Naive B cell (primary cell): Measurements from ENCODE around the gene ZFPL1. TPM values are rescaled to one million over a fixed set of nuclear protein-coding genes. Genes with fewer than 3 reads are reported as not detected.

ENCODE experiments used
- ATAC-seq, 2 donors: fragments of 150-1000 bp; cut with Tn5 transposase; 2 replicates each; pipeline ENCODE4 v1.10.0; 2021; ENCODE audit warnings: low read depth in 2 of 2, mild to moderate bottlenecking in 2 of 2, moderate library complexity in 2 of 2
- DNase-seq: peaks from one replicate; pipeline ENCODE4 v3.0.0; 2022
- H3K27ac Mint-ChIP-seq, 6 donors: one replicate each; pipeline ENCODE4 v1.8.0; 2020 to 2022; ENCODE audit warnings: mild to moderate bottlenecking in 6 of 6, mixed read lengths in 6 of 6, moderate library complexity in 5 of 6, inconsistent platforms in 2 of 6
- H3K27me3 Mint-ChIP-seq, 3 donors: one replicate each; pipeline ENCODE4 v1.8.0; 2021 to 2022; ENCODE audit warnings: mixed read lengths in 3 of 3, mild to moderate bottlenecking in 1 of 3
- H3K36me3 Mint-ChIP-seq, 2 donors: one replicate each; pipeline ENCODE4 v1.8.0; 2020 to 2022; ENCODE audit warnings: mixed read lengths in 2 of 2, inconsistent platforms in 1 of 2, mild to moderate bottlenecking in 1 of 2
- H3K4me1 Mint-ChIP-seq, 3 donors: one replicate each; pipeline ENCODE4 v1.8.0; 2020 to 2022; ENCODE audit warnings: mixed read lengths in 3 of 3, inconsistent platforms in 1 of 3, mild to moderate bottlenecking in 1 of 3, moderate library complexity in 1 of 3
- H3K4me3 Mint-ChIP-seq, 8 donors: one replicate each; pipeline ENCODE4 v1.8.0; 2020 to 2022; ENCODE audit warnings: mild to moderate bottlenecking in 8 of 8, mixed read lengths in 8 of 8, moderate library complexity in 8 of 8, inconsistent platforms in 2 of 8
- H3K9me3 Mint-ChIP-seq, 7 donors: one replicate each; pipeline ENCODE4 v1.8.0; 2020 to 2022; ENCODE audit warnings: mixed read lengths in 7 of 7, mild to moderate bottlenecking in 5 of 7, inconsistent platforms in 2 of 7, moderate library complexity in 1 of 7
- polyA plus RNA-seq, 6 donors: library from polyadenylated mRNA; unstranded; fragments of 300-500 nt; fragmentation: Illumina TruSeq; gene quantifications; one replicate each; pipeline ENCODE4 v1.2.3, GENCODE V29; 2021; ENCODE audit warnings: low read depth in 6 of 6

Gene ZFPL1
- polyA plus RNA-seq, 6 donors from 2014 or later: 30.0 to 37.4 (median 35.0) TPM

DNA sequence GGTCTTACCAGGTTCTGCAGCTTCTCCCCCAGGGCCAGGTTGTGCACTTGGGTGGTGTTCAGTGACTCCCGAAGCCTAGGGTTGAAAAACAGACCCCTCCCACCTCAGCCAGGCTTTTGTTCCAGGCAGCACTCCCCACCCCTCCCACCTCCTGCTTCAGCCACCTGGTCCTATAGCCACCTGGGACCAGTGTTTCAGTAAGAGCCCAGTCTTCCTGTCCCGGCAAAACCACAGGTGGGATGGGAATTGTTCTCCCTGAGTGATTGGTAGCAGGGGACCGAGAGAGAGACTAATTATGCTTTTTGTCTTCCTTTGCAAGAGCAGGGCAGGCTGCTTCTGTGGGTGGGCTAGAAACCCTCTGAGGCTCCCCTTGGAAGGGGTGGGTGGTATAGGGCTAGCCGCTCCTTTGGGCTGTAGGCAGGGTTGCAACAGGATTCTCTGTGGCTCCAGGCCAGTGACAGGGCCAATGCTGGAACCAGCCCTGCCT, 17.2 kb upstream of the ZFPL1 start:
- no peaks in the 10 kb centered on the region for H3K9me3 Mint-ChIP-seq
- ATAC-seq (no peak), DNase-seq (no peak)
- no peak overlapping the region for H3K4me3 Mint-ChIP-seq
- peaks cover 5 to 9% (median 6%) of the 10 kb centered on the region in 3 donors for H3K4me1 Mint-ChIP-seq
- H3K27ac Mint-ChIP-seq: no peak overlapping the region
- H3K36me3 Mint-ChIP-seq: no peaks in the 10 kb centered on the region
- peaks cover 0 to 6% (median 0%) of the 10 kb centered on the region in 3 donors for H3K27me3 Mint-ChIP-seq

DNA sequence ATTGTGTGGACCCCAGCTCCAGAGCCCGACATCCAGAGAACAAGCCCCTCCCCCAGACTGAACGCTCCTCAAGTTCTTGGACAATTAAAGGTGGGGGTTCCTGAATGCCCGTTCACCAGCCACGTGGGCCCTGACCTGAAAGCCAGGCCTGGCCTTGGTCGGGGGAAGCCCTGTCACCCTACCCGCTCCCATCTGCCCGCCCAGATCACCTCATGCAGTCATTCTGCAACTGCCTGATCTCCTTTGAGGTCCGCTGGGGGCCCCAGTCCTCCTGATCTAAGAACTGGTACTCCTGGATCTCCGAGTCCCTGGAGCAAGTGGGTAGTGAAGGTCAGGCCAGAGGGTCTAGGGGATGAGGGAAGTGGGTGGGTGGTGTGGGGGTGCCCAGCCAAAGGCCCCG, 16.6 kb upstream of the ZFPL1 start:
- ATAC-seq: no peak
- Mint-ChIP-seq H3K36me3 (no peaks in the 10 kb centered on the region), H3K4me3 (peak overlapping the region in 1 of 8 donors; percentile 15), H3K27ac (no peak overlapping the region), H3K4me1 (peaks cover under 1 to 5% (median 3%) of the 10 kb centered on the region in 3 donors), H3K9me3 (no peaks in the 10 kb centered on the region), H3K27me3 (peaks cover 0 to 6% (median 0%) of the 10 kb centered on the region in 3 donors)
- DNase-seq: no peak

DNA sequence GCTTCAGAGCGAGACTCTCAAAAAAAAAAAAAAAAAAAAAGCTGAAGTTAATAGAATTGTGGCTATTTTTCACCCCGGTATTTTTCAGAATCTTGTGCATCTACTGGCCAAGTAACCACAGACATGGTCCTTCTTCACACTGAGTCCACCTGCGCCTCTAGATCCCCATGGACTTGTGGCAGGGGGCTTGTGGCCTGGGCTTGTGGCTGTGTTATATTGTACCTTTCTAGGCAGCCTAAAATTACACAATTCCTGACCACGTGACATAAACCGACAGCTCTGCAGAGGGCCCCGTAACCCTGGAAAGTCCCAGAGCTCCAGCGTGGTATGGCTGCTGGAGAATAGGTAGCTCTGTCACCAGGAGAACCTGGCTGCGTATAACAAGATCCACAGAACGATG, 14.8 kb upstream of the ZFPL1 start:
- ATAC-seq (no peak), DNase-seq (no peak)
- Mint-ChIP-seq H3K4me3 (no peak overlapping the region), H3K4me1 (peaks cover 0 to 1% (median 0%) of the 10 kb centered on the region in 3 donors), H3K36me3 (no peaks in the 10 kb centered on the region), H3K27ac (no peak overlapping the region), H3K9me3 (no peaks in the 10 kb centered on the region), H3K27me3 (no peaks in the 10 kb centered on the region)

DNA sequence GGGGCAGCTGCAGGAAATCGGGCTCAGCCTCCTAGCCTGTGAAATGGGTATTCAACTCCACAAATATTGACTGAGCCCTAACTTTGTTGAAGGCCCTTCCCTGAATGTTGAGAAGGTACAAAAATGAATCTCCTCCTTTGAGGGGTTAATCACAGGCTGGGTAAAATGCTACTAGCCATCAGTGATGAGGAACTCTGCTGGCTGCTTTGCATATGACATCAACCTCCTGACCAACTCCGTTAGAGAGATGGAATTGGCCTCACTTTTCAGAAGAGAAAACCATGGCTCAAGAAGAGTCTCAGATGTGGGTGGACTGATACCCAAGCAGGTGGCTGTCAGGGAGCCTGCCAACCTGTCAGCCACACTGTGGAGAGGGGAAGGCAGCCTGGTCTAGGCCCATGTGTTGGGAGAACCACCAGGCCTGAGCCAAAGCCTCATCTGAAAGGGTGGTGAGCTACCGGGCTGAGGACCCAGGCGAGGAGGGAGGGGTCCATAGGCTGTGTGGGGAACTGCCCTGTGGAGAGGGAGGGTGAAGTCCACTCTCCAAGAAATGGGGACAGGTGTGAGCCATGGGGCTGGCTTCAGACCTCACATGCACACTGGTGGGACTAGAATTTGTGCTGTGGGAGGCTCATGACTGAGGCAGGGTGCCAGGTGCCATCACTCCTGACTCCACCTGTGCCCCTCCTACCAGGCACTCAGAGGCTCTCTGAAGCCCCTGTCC, 12.0 kb upstream of the ZFPL1 start:
- H3K4me1 Mint-ChIP-seq: peaks cover 0 to 1% (median 0%) of the 10 kb centered on the region in 3 donors
- H3K27me3 Mint-ChIP-seq: no peaks in the 10 kb centered on the region
- H3K36me3 Mint-ChIP-seq: no peaks in the 10 kb centered on the region
- peak in 1 of 2 donors; percentile 30 for ATAC-seq
- no peak for DNase-seq
- no peaks in the 10 kb centered on the region for H3K9me3 Mint-ChIP-seq
- H3K4me3 Mint-ChIP-seq: no peak overlapping the region
- H3K27ac Mint-ChIP-seq: peak overlapping the region in 1 of 6 donors; percentile 78

DNA sequence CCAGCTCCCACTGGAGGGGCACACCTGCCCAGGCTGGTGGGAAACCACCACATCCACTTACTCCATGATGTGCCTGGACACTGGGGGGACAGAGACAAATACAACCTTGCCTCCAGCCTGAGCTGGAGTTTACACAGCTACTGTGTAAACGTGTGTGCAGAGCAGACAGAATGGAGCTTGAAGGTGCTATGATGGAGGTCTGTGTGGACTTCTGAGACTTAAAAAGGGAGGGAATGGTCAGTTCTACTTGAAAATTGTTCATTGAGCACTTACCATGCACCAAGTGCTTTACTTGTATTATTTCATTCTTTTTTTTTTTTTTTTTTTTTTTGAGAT, 11.4 kb upstream of the ZFPL1 start:
- no peaks in the 10 kb centered on the region for H3K36me3 Mint-ChIP-seq
- ATAC-seq (no peak), DNase-seq (no peak)
- H3K4me3 Mint-ChIP-seq: no peak overlapping the region
- no peaks in the 10 kb centered on the region for H3K9me3 Mint-ChIP-seq
- H3K4me1 Mint-ChIP-seq: peaks cover 0 to 1% (median 0%) of the 10 kb centered on the region in 3 donors
- no peak overlapping the region for H3K27ac Mint-ChIP-seq
- H3K27me3 Mint-ChIP-seq: no peaks in the 10 kb centered on the region

DNA sequence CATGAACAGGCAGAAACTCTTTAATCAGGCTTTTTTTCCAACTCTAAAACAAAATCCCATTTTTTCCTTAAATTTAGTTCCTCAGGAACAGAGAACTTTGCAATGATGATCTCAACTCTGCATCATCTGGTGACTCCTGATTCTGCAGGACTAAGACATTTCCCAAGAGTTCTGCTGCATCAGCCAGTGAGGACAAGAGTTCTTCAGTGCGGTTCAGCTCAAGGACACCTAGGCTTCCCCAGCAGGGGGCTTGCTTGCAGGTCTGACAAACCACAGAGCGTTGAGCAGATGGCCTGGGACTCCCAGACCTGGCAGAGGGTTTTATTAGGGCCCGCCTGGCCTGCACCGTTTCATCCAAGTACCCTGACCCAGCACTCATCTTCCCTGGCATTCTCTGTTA, 6.6 kb upstream of the ZFPL1 start:
- DNase-seq (no peak), ATAC-seq (no peak)
- Mint-ChIP-seq H3K9me3 (no peaks in the 10 kb centered on the region), H3K27ac (peak overlapping the region in 1 of 6 donors; percentile 10), H3K4me3 (no peak overlapping the region), H3K27me3 (no peaks in the 10 kb centered on the region), H3K36me3 (no peaks in the 10 kb centered on the region), H3K4me1 (peaks cover 5 to 16% (median 7%) of the 10 kb centered on the region in 3 donors)

DNA sequence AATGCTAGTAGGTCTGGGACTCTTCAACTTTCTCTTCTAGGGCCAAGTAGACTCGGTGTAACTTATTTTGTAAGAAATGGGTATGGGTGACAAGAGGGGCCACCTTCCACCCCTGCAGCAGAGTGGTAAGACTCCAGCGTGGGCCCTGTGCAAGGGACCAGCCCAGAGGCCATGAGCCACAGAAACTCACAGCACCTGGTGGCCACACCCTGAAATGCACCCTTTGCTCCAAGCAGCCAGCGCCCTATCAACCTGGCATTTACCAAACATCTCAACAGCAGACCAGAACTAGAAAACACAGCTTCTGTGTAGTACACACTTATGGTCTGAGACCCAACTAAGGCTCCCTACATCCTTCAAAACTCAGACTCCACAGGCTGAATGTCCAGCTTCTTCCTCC, 5.9 kb upstream of the ZFPL1 start:
- H3K36me3 Mint-ChIP-seq: no peaks in the 10 kb centered on the region
- ATAC-seq (peak; percentile 84 to 96), DNase-seq (peak; percentile 54)
- H3K27ac Mint-ChIP-seq: peak overlapping the region in 3 of 6 donors; percentile 9 to 66 (median 45)
- H3K27me3 Mint-ChIP-seq: no peaks in the 10 kb centered on the region
- peaks cover 9 to 17% (median 10%) of the 10 kb centered on the region in 3 donors for H3K4me1 Mint-ChIP-seq
- H3K4me3 Mint-ChIP-seq: peak overlapping the region in 1 of 8 donors; percentile 41
- no peaks in the 10 kb centered on the region for H3K9me3 Mint-ChIP-seq

DNA sequence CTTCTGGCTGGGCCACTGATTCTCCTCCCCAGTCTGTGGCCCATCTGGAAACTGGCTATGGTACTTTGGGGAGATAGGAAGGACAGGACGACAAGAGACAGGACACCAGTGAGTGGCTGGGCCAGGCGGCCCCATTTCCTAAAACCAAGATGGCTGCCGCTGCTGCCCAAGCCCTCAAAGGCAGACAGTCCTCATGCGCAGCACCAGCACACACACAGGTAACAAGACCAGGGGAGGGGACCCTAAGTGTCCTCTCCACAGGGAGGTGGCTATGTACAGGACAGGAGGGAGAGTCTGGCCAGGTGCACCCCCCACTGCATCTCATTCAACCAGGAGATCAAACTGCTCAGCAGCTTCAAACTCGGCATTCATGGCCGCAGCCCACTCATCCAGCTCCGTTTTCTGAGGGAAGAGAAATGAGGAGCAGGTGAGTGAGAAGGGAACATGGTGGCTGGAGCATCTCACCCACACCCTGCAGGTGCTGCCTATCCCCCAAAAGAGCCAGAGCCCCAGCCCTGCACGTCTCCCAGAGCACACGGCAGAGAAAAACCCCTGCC, 5.2 kb upstream of the ZFPL1 start:
- ATAC-seq (no peak), DNase-seq (no peak)
- H3K9me3 Mint-ChIP-seq: no peaks in the 10 kb centered on the region
- no peaks in the 10 kb centered on the region for H3K36me3 Mint-ChIP-seq
- H3K27ac Mint-ChIP-seq: peak overlapping the region in 3 of 6 donors; percentile 16 to 66 (median 45)
- no peaks in the 10 kb centered on the region for H3K27me3 Mint-ChIP-seq
- peaks cover 16 to 24% (median 17%) of the 10 kb centered on the region in 3 donors for H3K4me1 Mint-ChIP-seq
- H3K4me3 Mint-ChIP-seq: peak overlapping the region in 1 of 8 donors; percentile 29

DNA sequence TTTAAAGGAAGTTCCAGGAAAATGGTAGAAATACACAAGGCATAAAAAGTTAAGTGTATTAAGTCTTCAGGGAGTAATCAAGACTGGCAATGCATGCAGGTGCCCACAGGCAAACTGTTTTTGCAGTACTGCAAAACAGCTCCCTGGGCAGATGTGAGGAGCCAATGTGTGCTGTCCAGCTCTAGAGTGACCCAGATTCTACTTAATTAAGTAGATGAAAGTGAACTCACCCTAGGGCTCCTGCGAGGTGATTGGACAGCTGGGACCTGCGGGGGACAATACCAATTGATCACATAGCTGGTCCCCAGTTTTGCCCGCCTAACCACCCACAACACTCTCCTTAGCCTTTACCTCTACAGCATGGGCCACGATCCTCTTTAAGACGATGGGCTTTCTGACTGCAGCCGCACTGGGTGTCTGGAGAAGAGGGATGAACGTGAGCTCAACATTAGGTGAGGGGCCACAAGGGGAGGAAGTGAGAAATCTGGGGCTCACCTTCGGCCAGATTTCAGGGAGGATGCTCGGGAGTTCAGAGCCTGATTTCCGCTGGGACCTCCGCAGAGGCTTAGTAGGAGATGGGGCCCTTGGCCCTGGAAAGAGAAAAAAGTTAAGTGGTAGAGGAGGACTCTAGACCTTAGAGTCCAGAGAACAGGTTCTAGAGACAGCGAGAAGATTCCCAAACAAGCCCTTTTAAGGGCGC, 738 bp upstream of the ZFPL1 start:
- DNase-seq: no peak
- peaks cover 0 to 10% of the 10 kb centered on the region in 2 donors for H3K36me3 Mint-ChIP-seq
- peak overlapping the region; percentile 94 to 99 (median 96) for H3K4me3 Mint-ChIP-seq
- ATAC-seq: no peak
- H3K4me1 Mint-ChIP-seq: peaks cover 33 to 40% (median 37%) of the 10 kb centered on the region in 3 donors
- peak overlapping the region; percentile 94 to 99 (median 98) for H3K27ac Mint-ChIP-seq
- H3K9me3 Mint-ChIP-seq: no peaks in the 10 kb centered on the region
- H3K27me3 Mint-ChIP-seq: no peaks in the 10 kb centered on the region

DNA sequence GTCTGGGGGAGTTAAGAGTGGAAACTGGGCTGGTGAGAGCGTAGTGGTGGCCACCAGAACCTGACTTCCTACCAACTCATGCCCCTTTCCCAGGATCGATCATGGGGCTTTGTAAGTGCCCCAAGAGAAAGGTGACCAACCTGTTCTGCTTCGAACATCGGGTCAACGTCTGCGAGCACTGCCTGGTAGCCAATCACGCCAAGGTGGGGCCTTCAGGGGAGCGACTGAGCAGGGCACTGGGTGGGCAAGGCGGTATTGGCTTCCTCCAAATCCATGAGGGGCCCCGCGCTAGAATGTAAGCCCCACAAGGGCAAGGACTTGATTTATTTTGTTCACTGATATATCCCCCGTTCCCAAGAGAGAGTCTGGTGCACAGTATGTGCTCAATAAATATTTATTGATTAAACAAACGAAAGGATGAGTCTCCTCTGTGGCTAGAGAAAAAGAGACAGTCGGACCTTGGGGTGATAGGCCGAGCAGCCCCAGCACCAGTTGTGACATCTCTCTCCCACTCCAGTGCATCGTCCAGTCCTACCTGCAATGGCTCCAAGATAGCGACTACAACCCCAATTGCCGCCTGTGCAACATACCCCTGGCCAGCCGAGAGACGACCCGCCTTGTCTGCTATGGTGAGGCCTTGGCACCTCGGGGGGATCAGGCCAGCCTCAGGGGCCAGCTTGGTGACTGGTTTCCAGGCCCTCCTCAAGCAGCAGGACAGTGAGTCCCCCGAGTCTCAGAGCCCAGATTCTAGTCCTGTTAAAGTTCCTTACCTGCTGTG, 765 bp downstream of the ZFPL1 start:
- Mint-ChIP-seq H3K4me1 (peaks cover 34 to 42% (median 35%) of the 10 kb centered on the region in 3 donors), H3K36me3 (peaks cover 10 to 19% of the 10 kb centered on the region in 2 donors), H3K27me3 (no peaks in the 10 kb centered on the region), H3K27ac (peak overlapping the region; percentile 94 to 99 (median 98)), H3K4me3 (peak overlapping the region; percentile 94 to 99 (median 96)), H3K9me3 (no peaks in the 10 kb centered on the region)
- DNase-seq (no peak), ATAC-seq (peak; percentile 9 to 10)

DNA sequence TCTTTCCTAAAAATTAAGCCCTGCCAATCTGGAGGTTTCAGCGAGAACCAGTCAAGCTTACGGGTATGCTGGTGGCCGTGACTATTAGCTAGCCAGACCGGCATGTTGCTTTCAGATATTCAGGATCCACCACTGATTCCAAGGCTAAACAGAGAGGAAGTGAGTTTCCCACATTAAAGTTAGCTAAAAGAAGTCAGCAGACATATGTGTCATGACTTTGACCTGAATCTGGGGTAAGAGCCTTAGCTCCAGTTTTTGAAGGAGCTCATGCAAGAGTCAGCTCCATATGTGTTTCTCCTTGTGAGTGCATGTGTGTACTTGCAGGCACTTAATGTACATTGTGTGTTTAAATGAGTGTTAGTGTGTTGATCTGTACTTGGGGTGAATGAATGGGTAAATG, 1.4 kb downstream of the ZFPL1 start:
- Mint-ChIP-seq H3K27me3 (no peaks in the 10 kb centered on the region), H3K27ac (peak overlapping the region in 5 of 6 donors; percentile 4 to 99 (median 69)), H3K4me3 (peak overlapping the region; percentile 94 to 99 (median 96)), H3K9me3 (no peaks in the 10 kb centered on the region), H3K36me3 (peaks cover 10 to 19% of the 10 kb centered on the region in 2 donors), H3K4me1 (peaks cover 34 to 42% (median 35%) of the 10 kb centered on the region in 3 donors)
- DNase-seq (no peak), ATAC-seq (no peak)

DNA sequence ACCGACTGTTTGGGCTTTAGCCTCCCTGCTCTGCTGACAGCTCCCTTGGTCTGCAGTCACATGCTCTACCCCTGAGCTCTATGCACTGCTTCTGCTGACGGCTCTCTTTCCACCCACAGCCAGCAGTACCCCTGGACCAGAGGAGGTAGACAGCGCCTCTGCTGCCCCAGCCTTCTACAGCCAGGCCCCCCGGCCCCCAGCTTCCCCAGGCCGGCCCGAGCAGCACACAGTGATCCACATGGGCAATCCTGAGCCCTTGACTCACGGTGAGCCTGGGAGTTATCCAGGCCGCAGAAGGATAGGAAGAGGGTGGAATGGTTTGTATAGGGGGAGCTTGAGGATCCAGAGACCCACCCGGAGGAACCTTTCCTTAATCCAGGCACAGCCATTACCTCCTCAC, 2.8 kb downstream of the ZFPL1 start:
- H3K27ac Mint-ChIP-seq: peak overlapping the region in 1 of 6 donors; percentile 85
- H3K27me3 Mint-ChIP-seq: no peaks in the 10 kb centered on the region
- peaks cover 10 to 19% of the 10 kb centered on the region in 2 donors for H3K36me3 Mint-ChIP-seq
- DNase-seq: no peak
- H3K4me1 Mint-ChIP-seq: peaks cover 28 to 38% (median 34%) of the 10 kb centered on the region in 3 donors
- ATAC-seq: no peak
- peak overlapping the region in 2 of 8 donors; percentile 36 to 73 for H3K4me3 Mint-ChIP-seq
- H3K9me3 Mint-ChIP-seq: no peaks in the 10 kb centered on the region

DNA sequence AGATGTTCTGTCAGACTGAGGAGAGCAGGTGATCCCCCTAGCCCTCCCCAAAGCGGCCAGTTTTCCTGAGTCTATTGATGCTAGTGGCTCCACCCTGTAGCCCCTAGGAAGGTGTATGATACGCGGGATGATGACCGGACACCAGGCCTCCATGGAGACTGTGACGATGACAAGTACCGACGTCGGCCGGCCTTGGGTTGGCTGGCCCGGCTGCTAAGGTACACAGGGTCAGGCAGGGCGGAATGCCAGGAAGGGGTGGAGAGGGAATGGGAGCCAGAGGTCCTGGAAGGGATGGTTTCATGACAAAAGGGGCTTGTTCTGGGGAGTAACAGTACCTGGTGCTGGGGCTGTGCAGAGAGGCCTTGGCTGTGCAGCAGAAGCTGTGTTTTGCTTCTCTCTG, 3.2 kb downstream of the ZFPL1 start:
- Mint-ChIP-seq H3K36me3 (peaks cover 10 to 19% of the 10 kb centered on the region in 2 donors), H3K9me3 (no peaks in the 10 kb centered on the region)

More for the DNA sequence above, 3.2 kb downstream of the ZFPL1 start:
- Mint-ChIP-seq H3K27me3 (no peaks in the 10 kb centered on the region), H3K4me1 (peaks cover 28 to 38% (median 34%) of the 10 kb centered on the region in 3 donors), H3K27ac (peak overlapping the region in 1 of 6 donors; percentile 85), H3K4me3 (peak overlapping the region in 1 of 8 donors; percentile 36)
- ATAC-seq (no peak), DNase-seq (no peak)
